ENCODE measurements around the gene JAG1.

JAG1 gene

GRCh38 chr20:10719740-10720385 lies 46.1 kb upstream of the JAG1 start:
- Histone ChIP-seq H3K4me1 (ENCODE audit: control insufficient read depth, insufficient read depth, low read length) (peaks cover 41% of the 10 kb centered on the region), H3K27ac (ENCODE audit: extremely low read depth, low read depth, low read length) (0 out of 2 replicates have a peak overlapping the region, but pooled peaks have one; percentile 33), H3K4me3 (ENCODE audit: low read depth, low read length) (no peak overlapping the region), H3K9me3 (ENCODE audit: control insufficient read depth, insufficient read depth, low read depth, low read length) (no peaks in the 10 kb centered on the region), H3K36me3 (ENCODE audit: control insufficient read depth in 2 of 2, insufficient read depth in 1 of 2, low read length in 2 of 2) (no peaks in the 10 kb centered on the region)
- TF ChIP-seq ZXDB (tag by site-specific recombination; IDR thresholded peaks at IDR 0.05): no peak
- CTCF ChIA-PET: interaction anchor here (0.6 to 1.2 kb wide), 3 partner anchors 45 to 485 kb away, joined by 3 to 5 read pairs (median 3); no protein-coding TSS in a partner anchor
- POLR2A ChIA-PET: interaction anchor here (1.0 kb wide), 1 partner anchor 12 kb away, joined by 3 read pairs; no protein-coding TSS in a partner anchor

GRCh38 chr20:10718661-10719060 lies 44.9 kb upstream of the JAG1 start:
- CTCF ChIA-PET: interaction anchor here (0.7 to 1.3 kb wide), 4 partner anchors 18 to 127 kb away, joined by 3 to 4 read pairs (median 3); no protein-coding TSS in a partner anchor
- POLR2A ChIA-PET: no interaction called here
- Histone ChIP-seq H3K9me3 (ENCODE audit: control insufficient read depth, insufficient read depth, low read depth, low read length) (no peaks in the 10 kb centered on the region), H3K27ac (ENCODE audit: extremely low read depth, low read depth, low read length) (no peak overlapping the region), H3K4me3 (ENCODE audit: low read depth, low read length) (no peak overlapping the region), H3K36me3 (ENCODE audit: control insufficient read depth in 2 of 2, insufficient read depth in 1 of 2, low read length in 2 of 2) (no peaks in the 10 kb centered on the region), H3K4me1 (ENCODE audit: control insufficient read depth, insufficient read depth, low read length) (peaks cover 43% of the 10 kb centered on the region)
- TF ChIP-seq PRDM2 (tag by site-specific recombination; IDR thresholded peaks at IDR 0.05; ENCODE audit: borderline replicate concordance) (no peak), ZNF580 (tag by site-specific recombination; IDR thresholded peaks at IDR 0.05) (no peak), SCRT2 (tag by site-specific recombination; IDR thresholded peaks at IDR 0.05) (no peak), ZNF155 (tag by site-specific recombination; IDR thresholded peaks at IDR 0.05) (no peak), ZBTB7A (tag by site-specific recombination; IDR thresholded peaks at IDR 0.05; ENCODE audit: low read depth) (no peak), ZNF184 (tag by site-specific recombination; IDR thresholded peaks at IDR 0.05) (no peak), ZNF514 (tag by site-specific recombination; IDR thresholded peaks at IDR 0.05) (no peak), SP7 (tag by site-specific recombination; IDR thresholded peaks at IDR 0.05) (no peak), PATZ1 (tag by site-specific recombination; IDR thresholded peaks at IDR 0.05) (no peak)

- no peaks in the 10 kb centered on the region for H3K9me3 ChIP-seq (ENCODE audit: control insufficient read depth, insufficient read depth, low read depth, low read length)
- no peaks in the 10 kb centered on the region for H3K36me3 ChIP-seq (ENCODE audit: control insufficient read depth in 2 of 2, insufficient read depth in 1 of 2, low read length in 2 of 2)
- ChIA-PET POLR2A (no interaction called here), CTCF (interaction anchor here (0.7 to 0.8 kb wide), 3 partner anchors 23 to 66 kb away, joined by 4 to 5 read pairs (median 4); no protein-coding TSS in a partner anchor)
- H3K4me3 ChIP-seq (ENCODE audit: low read depth, low read length): no peak overlapping the region
- H3K4me1 ChIP-seq (ENCODE audit: control insufficient read depth, insufficient read depth, low read length): peaks cover 43% of the 10 kb centered on the region
- no peak overlapping the region for H3K27ac ChIP-seq (ENCODE audit: extremely low read depth, low read depth, low read length)
- TF ChIP-seq ZSCAN30 (tag by site-specific recombination; IDR thresholded peaks at IDR 0.05) (no peak), ZBTB21 (tag by site-specific recombination; IDR thresholded peaks at IDR 0.05) (no peak), ZNF555 (tag by site-specific recombination; conservative IDR thresholded peaks at IDR 0.05) (no peak), ZSCAN5A (tag by site-specific recombination; IDR thresholded peaks at IDR 0.05) (no peak), ZNF629 (tag by site-specific recombination; IDR thresholded peaks at IDR 0.05) (no peak), ZNF488 (tag by site-specific recombination; IDR thresholded peaks at IDR 0.05) (no peak), ZNF280C (tag by site-specific recombination; IDR thresholded peaks at IDR 0.05) (no peak), ZNF366 (tag by site-specific recombination; conservative IDR thresholded peaks at IDR 0.05) (no peak)
These were observed 43.1 kb upstream of the JAG1 start for GRCh38 chr20:10716855-10717254.

All from HEK293 (cell line).